CD4-positive, alpha-beta memory T cell (primary cell): ENCODE data around the gene WIPF3. TPM values are rescaled to one million over a fixed set of nuclear protein-coding genes. Genes with fewer than 3 reads are reported as not detected.

ENCODE experiments used
- CTCF ChIA-PET: fragments of 350-600 bp; sonication (Branson Sonifier 250); formaldehyde crosslinking; loops from one replicate; lab custom pipeline; 2021; ENCODE audit warnings: inconsistent platforms; ENCODE audit not compliant: partially characterized antibody; lab: Charles Lee
- POLR2A ChIA-PET: fragments of 350-600 bp; sonication (Branson Sonifier 250); formaldehyde crosslinking; loops from one replicate; lab custom pipeline; 2021; ENCODE audit not compliant: partially characterized antibody; lab: Charles Lee
- DNase-seq, 5 donors: peaks; one replicate each; pipeline versions ENCODE4 v3.0.0 to v3.0.0-alpha.2; 2020 to 2022; ENCODE audit warnings: mixed read lengths in 1 of 5
- H3K27ac ChIP-seq: one replicate; pipeline ENCODE4 v1.7.0; 2013; ENCODE audit warnings: low read depth, low read length
- H3K27me3 ChIP-seq: 2 replicates; pipeline ENCODE4 v1.7.0; 2013; ENCODE audit warnings: mild to moderate bottlenecking, low read length, moderate library complexity; ENCODE audit not compliant: insufficient read depth
- H3K36me3 ChIP-seq: 2 replicates; pipeline ENCODE4 v1.7.0; 2013; ENCODE audit warnings: mild to moderate bottlenecking, low read length, moderate library complexity; ENCODE audit not compliant: insufficient read depth
- H3K4me1 ChIP-seq: 2 replicates; pipeline ENCODE4 v1.7.0; 2013; ENCODE audit warnings: mild to moderate bottlenecking, low read length, moderate library complexity; ENCODE audit not compliant: insufficient read depth
- H3K4me3 ChIP-seq, 2 donors: one replicate each; pipeline ENCODE4 v1.7.0; 2013; ENCODE audit warnings: low read length in 2 of 2, mild to moderate bottlenecking in 1 of 2
- H3K9me3 ChIP-seq, 2 donors: one replicate each; pipeline ENCODE4 v1.7.0; 2013; ENCODE audit warnings: low read length in 2 of 2, control low read depth in 1 of 2; ENCODE audit not compliant: control insufficient read depth in 1 of 2
- H3K27ac Mint-ChIP-seq, 7 donors: one replicate each; pipeline ENCODE4 v1.8.0; 2020 to 2021; ENCODE audit warnings: mixed read lengths in 7 of 7, mild to moderate bottlenecking in 6 of 7, inconsistent platforms in 3 of 7, moderate library complexity in 3 of 7
- H3K27me3 Mint-ChIP-seq, 2 donors: one replicate each; pipeline ENCODE4 v1.8.0; 2020 to 2021; ENCODE audit warnings: mixed read lengths in 2 of 2
- H3K36me3 Mint-ChIP-seq, 2 donors: one replicate each; pipeline ENCODE4 v1.8.0; 2020 to 2021; ENCODE audit warnings: mixed read lengths in 2 of 2, inconsistent platforms in 1 of 2, mild to moderate bottlenecking in 1 of 2
- H3K4me1 Mint-ChIP-seq, 4 donors: one replicate each; pipeline ENCODE4 v1.8.0; 2020 to 2021; ENCODE audit warnings: mixed read lengths in 4 of 4, mild to moderate bottlenecking in 1 of 4
- H3K4me3 Mint-ChIP-seq, 8 donors: one replicate each; pipeline ENCODE4 v1.8.0; 2020 to 2021; ENCODE audit warnings: mixed read lengths in 8 of 8, mild to moderate bottlenecking in 7 of 8, moderate library complexity in 6 of 8, inconsistent platforms in 3 of 8
- H3K9me3 Mint-ChIP-seq, 8 donors: one replicate each; pipeline ENCODE4 v1.8.0; 2020 to 2021; ENCODE audit warnings: mixed read lengths in 8 of 8, mild to moderate bottlenecking in 5 of 8, inconsistent platforms in 3 of 8, moderate library complexity in 1 of 8
- intact Hi-C: fragments of 100-400 bp; cut with micrococcal nuclease; formaldehyde crosslinking; loops from one replicate; pipeline ENCODE4 v1.15.1; 2023
- polyA plus RNA-seq, 2 donors: library from polyadenylated mRNA; unstranded; fragments of 300-500 nt; fragmentation: Illumina TruSeq; gene quantifications; one replicate each; pipeline ENCODE4 v1.2.3, GENCODE V29; 2021
- total RNA-seq, 2 experiments: library from RNA; stranded (reverse); gene quantifications; one replicate each; pipeline ENCODE4 v1.2.3, GENCODE V29; 2021

Gene WIPF3
- total and polyA plus RNA-seq, 4 experiments from 2014 or later: not detected

DNA sequence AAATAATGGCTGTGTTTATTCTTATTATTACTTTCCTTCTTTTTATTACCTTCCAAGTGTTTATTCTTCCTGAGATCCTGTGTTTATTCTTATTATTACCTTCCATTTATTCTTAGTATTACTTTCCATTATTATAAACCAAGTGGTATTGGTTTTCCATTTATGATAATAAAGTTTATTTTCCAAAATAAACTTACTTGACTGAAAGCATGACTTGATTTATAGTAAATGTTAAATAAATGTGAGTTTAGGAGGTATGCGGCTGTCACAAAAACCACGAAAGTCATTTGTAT lies 20.2 kb downstream of the WIPF3 start:
- POLR2A ChIA-PET: no interaction called here

DNA sequence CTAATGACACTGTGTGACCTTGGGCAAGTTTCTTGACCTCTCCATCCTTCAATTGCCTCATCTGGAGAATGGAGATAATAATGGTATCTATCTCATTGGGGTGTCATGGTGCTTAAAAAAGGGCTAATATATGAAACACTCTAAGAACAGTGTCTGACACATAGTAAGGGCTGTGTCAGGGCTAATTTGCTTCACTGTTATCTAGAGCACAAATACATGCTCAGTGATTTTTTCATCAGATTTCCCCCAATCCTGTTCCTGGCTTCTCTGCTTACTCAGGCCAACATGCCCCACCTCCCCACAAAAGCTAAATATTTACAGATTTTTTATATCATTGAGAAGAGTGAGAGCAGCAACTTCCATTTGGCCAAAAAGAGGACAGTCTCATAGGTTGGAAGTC lies 20.6 kb downstream of the WIPF3 start:
- peaks cover 6 to 7% (median 7%) of the 10 kb centered on the region in 4 donors for H3K4me1 Mint-ChIP-seq
- H3K27me3 Mint-ChIP-seq: peaks cover 7 to 11% of the 10 kb centered on the region in 2 donors
- intact Hi-C loops: no loop called here
- no peaks in the 10 kb centered on the region for H3K36me3 Mint-ChIP-seq
- DNase-seq: no peak
- H3K4me1 ChIP-seq: no peaks in the 10 kb centered on the region
- no peak overlapping the region for H3K27ac ChIP-seq
- H3K27ac Mint-ChIP-seq: no peak overlapping the region
- no peaks in the 10 kb centered on the region for H3K9me3 ChIP-seq
- CTCF ChIA-PET: no interaction called here
- H3K36me3 ChIP-seq: no peaks in the 10 kb centered on the region
- POLR2A ChIA-PET: no interaction called here
- peaks cover 0 to 3% (median 0%) of the 10 kb centered on the region in 8 donors for H3K9me3 Mint-ChIP-seq
- no peak overlapping the region for H3K4me3 ChIP-seq
- H3K27me3 ChIP-seq: no peaks in the 10 kb centered on the region
- no peak overlapping the region for H3K4me3 Mint-ChIP-seq

More for the DNA sequence above, 20.2 kb downstream of the WIPF3 start:
- H3K4me1 ChIP-seq: no peaks in the 10 kb centered on the region
- no peaks in the 10 kb centered on the region for H3K36me3 Mint-ChIP-seq
- H3K4me1 Mint-ChIP-seq: peaks cover 6 to 7% (median 7%) of the 10 kb centered on the region in 4 donors
- DNase-seq: no peak
- no peak overlapping the region for H3K27ac ChIP-seq
- H3K4me3 Mint-ChIP-seq: peak overlapping the region in 3 of 8 donors; percentile 5 to 69 (median 54)
- intact Hi-C loops: no loop called here
- H3K27ac Mint-ChIP-seq: no peak overlapping the region
- H3K36me3 ChIP-seq: no peaks in the 10 kb centered on the region
- H3K27me3 ChIP-seq: no peaks in the 10 kb centered on the region
- CTCF ChIA-PET: no interaction called here
- no peaks in the 10 kb centered on the region for H3K9me3 ChIP-seq
- H3K27me3 Mint-ChIP-seq: peaks cover 7 to 11% of the 10 kb centered on the region in 2 donors
- H3K9me3 Mint-ChIP-seq: peaks cover 0 to under 1% (median 0%) of the 10 kb centered on the region in 8 donors
- no peak overlapping the region for H3K4me3 ChIP-seq

DNA sequence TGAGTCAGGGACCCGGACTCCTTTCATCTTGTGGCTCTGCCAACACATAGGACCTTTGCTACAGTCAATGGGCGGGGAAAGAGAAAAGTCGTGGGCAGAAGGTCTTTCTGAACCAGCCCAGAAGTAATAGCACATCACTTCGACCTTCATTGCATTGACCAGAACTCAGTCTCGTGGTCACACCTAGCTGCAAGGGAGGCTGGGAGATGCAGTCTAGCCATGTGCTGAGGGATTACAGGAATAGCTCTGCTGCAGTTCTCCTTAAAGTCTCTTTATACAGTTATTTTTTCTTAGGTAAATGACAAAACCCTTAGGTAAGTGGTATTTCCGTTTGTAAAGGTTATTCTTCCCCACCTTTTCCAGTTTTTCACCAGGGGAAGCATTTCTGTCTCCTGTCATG lies 25.4 kb downstream of the WIPF3 start:
- DNase-seq: no peak
- H3K36me3 Mint-ChIP-seq: no peaks in the 10 kb centered on the region

DNA sequence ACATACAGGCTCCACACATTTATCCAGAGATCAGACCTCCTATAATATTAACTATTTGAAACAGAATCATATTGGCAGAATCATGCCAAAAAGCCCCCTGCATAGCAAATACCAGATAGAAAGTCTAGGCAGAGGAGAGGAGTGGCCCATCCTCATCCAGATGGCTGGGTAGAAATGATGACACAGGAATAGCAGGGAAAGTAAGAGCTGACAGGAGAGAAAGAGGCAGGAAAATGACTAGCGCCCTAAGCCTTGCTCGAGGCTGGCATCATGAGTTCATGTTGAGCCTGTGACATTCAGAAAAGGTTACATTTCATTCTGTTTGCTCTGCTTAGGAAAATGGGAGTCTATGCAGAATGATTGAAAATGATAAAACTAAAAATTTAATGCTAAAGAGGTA lies 27.6 kb downstream of the WIPF3 start:
- no peaks in the 10 kb centered on the region for H3K27me3 ChIP-seq
- Mint-ChIP-seq H3K27me3 (peaks cover 5 to 6% of the 10 kb centered on the region in 2 donors), H3K27ac (no peak overlapping the region), H3K4me1 (no peaks in the 10 kb centered on the region), H3K36me3 (no peaks in the 10 kb centered on the region), H3K4me3 (no peak overlapping the region), H3K9me3 (peaks cover 0 to 3% (median 0%) of the 10 kb centered on the region in 8 donors)
- no peak overlapping the region for H3K4me3 ChIP-seq
- intact Hi-C loops: no loop called here
- H3K36me3 ChIP-seq: no peaks in the 10 kb centered on the region
- ChIA-PET CTCF (no interaction called here), POLR2A (no interaction called here)
- H3K9me3 ChIP-seq: no peaks in the 10 kb centered on the region
- no peaks in the 10 kb centered on the region for H3K4me1 ChIP-seq
- no peak overlapping the region for H3K27ac ChIP-seq
- DNase-seq: no peak

More for the DNA sequence above, 25.4 kb downstream of the WIPF3 start:
- Mint-ChIP-seq H3K27ac (no peak overlapping the region), H3K4me3 (no peak overlapping the region), H3K9me3 (peaks cover 0 to 3% (median 0%) of the 10 kb centered on the region in 8 donors), H3K4me1 (no peaks in the 10 kb centered on the region), H3K27me3 (peaks cover 5 to 10% of the 10 kb centered on the region in 2 donors)
- Histone ChIP-seq H3K36me3 (no peaks in the 10 kb centered on the region), H3K27me3 (no peaks in the 10 kb centered on the region), H3K27ac (no peak overlapping the region), H3K9me3 (no peaks in the 10 kb centered on the region), H3K4me3 (no peak overlapping the region), H3K4me1 (no peaks in the 10 kb centered on the region)
- ChIA-PET POLR2A (no interaction called here), CTCF (no interaction called here)
- intact Hi-C loops: no loop called here

DNA sequence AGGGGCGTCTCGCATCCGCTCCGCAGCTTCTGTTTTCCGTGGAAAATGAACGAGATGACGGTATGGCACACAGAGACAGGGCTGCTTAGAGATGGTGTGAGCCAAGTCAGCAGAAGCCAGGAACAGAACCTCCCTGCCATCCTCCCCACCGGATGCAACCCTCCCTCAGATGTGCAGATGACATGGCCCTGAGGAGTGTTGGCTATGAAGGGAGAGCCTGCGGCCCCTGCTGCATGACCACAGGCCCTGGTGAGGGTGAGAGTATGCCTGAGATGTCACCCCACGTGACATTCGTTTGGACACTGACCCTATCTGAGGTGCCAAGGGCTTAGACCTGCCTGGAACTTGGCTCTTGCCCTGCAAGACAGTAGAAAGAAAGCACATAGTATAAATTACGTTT lies 29.4 kb downstream of the WIPF3 start:
- Histone ChIP-seq H3K9me3 (no peaks in the 10 kb centered on the region), H3K36me3 (no peaks in the 10 kb centered on the region), H3K27me3 (no peaks in the 10 kb centered on the region), H3K4me1 (no peaks in the 10 kb centered on the region), H3K27ac (no peak overlapping the region), H3K4me3 (no peak overlapping the region)
- DNase-seq: no peak
- H3K27me3 Mint-ChIP-seq: peaks cover 6 to 7% of the 10 kb centered on the region in 2 donors
- intact Hi-C loops: no loop called here
- H3K36me3 Mint-ChIP-seq: no peaks in the 10 kb centered on the region
- POLR2A ChIA-PET: no interaction called here
- H3K27ac Mint-ChIP-seq: no peak overlapping the region
- no peaks in the 10 kb centered on the region for H3K4me1 Mint-ChIP-seq
- H3K9me3 Mint-ChIP-seq: peaks cover 0 to 3% (median 0%) of the 10 kb centered on the region in 8 donors
- H3K4me3 Mint-ChIP-seq: no peak overlapping the region
- CTCF ChIA-PET: no interaction called here

DNA sequence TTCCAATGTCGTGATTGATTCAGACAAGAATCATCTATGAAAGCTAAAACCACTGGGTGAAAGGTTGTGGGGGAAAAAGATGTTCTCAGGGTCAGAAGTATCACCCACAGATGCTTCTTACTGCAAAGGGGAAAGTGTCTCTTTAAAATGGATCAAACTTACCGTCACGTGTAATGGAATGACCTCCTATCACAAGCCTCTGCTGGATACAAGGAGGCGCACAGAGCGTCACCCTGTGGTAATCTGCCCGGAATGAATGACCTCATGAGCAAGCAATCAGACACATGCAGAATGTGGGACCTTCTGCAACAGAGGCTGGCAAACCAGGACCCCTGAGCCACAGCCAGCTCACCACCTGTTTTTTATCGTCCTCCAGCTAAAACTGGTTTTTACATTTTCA lies 33.0 kb downstream of the WIPF3 start:
- H3K4me3 ChIP-seq: no peak overlapping the region
- no peak overlapping the region for H3K27ac ChIP-seq
- H3K4me3 Mint-ChIP-seq: no peak overlapping the region
- peaks cover 6 to 12% of the 10 kb centered on the region in 2 donors for H3K27me3 Mint-ChIP-seq
- H3K9me3 ChIP-seq: no peaks in the 10 kb centered on the region
- H3K36me3 ChIP-seq: no peaks in the 10 kb centered on the region
- POLR2A ChIA-PET: no interaction called here
- no peaks in the 10 kb centered on the region for H3K9me3 Mint-ChIP-seq
- CTCF ChIA-PET: no interaction called here
- H3K27me3 ChIP-seq: no peaks in the 10 kb centered on the region
- no peaks in the 10 kb centered on the region for H3K4me1 ChIP-seq
- DNase-seq: no peak
- intact Hi-C loops: no loop called here
- no peaks in the 10 kb centered on the region for H3K36me3 Mint-ChIP-seq
- no peak overlapping the region for H3K27ac Mint-ChIP-seq
- no peaks in the 10 kb centered on the region for H3K4me1 Mint-ChIP-seq

DNA sequence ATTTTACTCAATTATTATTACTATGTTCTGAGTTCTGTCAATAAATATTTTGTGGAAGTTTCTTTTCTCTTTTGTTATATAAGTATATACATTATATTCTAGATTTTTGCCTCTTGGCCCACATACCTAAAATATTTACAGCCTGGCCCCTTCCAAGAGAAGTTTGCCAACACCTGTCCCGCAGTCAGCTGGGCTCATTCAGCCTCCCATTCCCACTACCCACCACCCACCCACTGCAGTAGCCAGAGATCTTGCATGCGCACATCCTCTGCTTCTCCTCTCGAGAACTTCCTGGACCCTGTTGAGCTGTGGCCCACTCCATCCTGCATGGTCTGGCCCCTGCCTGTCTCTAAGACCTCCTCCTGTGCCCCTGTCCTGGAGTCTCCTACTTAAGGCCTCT lies 33.6 kb downstream of the WIPF3 start:
- H3K4me1 ChIP-seq: no peaks in the 10 kb centered on the region

DNA sequence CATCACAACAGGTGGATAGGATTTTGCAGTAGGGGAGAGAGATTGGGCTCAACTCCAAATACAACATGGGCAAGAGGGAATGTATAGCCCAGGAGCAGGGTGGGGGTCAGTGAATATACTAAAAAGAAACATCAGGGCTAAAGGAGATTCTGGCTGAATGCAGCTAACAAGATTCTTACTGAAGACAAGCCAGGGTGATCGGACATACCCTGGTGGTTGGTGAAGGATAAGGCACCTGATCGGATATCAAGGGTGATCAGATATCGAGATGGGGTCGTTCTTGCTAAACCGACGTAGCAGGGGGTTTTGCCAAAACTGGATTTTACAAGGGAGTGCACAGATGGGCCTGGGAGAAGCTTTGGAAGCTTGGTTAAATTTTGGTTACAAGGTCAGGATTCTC lies 34.4 kb downstream of the WIPF3 start:
- Histone ChIP-seq H3K27ac (no peak overlapping the region), H3K4me1 (no peaks in the 10 kb centered on the region), H3K36me3 (no peaks in the 10 kb centered on the region), H3K9me3 (no peaks in the 10 kb centered on the region), H3K27me3 (no peaks in the 10 kb centered on the region), H3K4me3 (no peak overlapping the region)
- H3K36me3 Mint-ChIP-seq: no peaks in the 10 kb centered on the region
- intact Hi-C loops: no loop called here
- H3K4me3 Mint-ChIP-seq: no peak overlapping the region
- H3K9me3 Mint-ChIP-seq: no peaks in the 10 kb centered on the region
- no peak overlapping the region for H3K27ac Mint-ChIP-seq
- DNase-seq: no peak
- H3K27me3 Mint-ChIP-seq: peaks cover 3 to 16% of the 10 kb centered on the region in 2 donors
- H3K4me1 Mint-ChIP-seq: no peaks in the 10 kb centered on the region
- CTCF ChIA-PET: no interaction called here
- POLR2A ChIA-PET: no interaction called here

More for the DNA sequence above, 33.6 kb downstream of the WIPF3 start:
- intact Hi-C loops: no loop called here
- Histone ChIP-seq H3K27me3 (no peaks in the 10 kb centered on the region), H3K36me3 (no peaks in the 10 kb centered on the region), H3K4me3 (no peak overlapping the region), H3K27ac (no peak overlapping the region), H3K9me3 (no peaks in the 10 kb centered on the region)
- H3K4me3 Mint-ChIP-seq: no peak overlapping the region
- no peaks in the 10 kb centered on the region for H3K36me3 Mint-ChIP-seq
- ChIA-PET POLR2A (no interaction called here), CTCF (no interaction called here)
- H3K9me3 Mint-ChIP-seq: no peaks in the 10 kb centered on the region
- H3K27me3 Mint-ChIP-seq: peaks cover 4 to 16% of the 10 kb centered on the region in 2 donors
- H3K4me1 Mint-ChIP-seq: no peaks in the 10 kb centered on the region
- H3K27ac Mint-ChIP-seq: no peak overlapping the region
- no peak for DNase-seq
